ENCODE data around the gene CHRM4.

DNA sequence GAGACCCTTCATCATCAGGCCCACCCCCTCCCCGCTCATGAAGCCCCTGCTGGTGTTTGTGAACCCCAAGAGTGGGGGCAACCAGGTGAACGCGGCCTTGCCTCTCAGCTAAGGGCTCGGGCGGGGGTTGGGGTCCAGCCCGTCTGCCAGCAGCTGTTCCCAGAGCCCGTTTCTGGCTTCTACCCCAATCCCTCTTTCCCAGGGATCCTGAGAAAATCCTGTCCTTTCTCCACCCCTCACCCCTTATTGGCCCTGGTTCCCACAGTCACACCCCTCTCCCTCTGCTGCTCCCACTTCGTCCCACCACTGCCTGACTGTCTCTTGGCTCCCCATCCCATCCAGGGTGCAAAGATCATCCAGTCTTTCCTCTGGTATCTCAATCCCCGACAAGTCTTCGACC, 19.5 kb downstream of the CHRM4 start:
- TF ChIP-seq CTCF (conservative IDR thresholded peaks at IDR 0.05; ENCODE audit: low read length) (no peak), EZH2phosphoT487 (IDR thresholded peaks at IDR 0.05; ENCODE audit: borderline replicate concordance) (no peak)
